CD4-positive, CD25-positive, alpha-beta regulatory T cell (primary cell): Measurements from ENCODE around the gene SELE. TPM values are rescaled to one million over a fixed set of nuclear protein-coding genes. Genes with fewer than 3 reads are reported as not detected.
A peak's percentile ranks its signal among the peaks of the same experiment; 100 is the strongest.

Experiments used
- ATAC-seq, 2 donors: fragments of 150-1000 bp; cut with Tn5 transposase; one replicate each; pipeline ENCODE4 v1.10.0; 2021; ENCODE audit warnings: low read depth in 2 of 2, moderate number of reproducible peaks in 2 of 2, moderate library complexity in 1 of 2
- DNase-seq, 3 donors: peaks; one replicate each; pipeline versions ENCODE4 v3.0.0 to v3.0.0-alpha.2; 2012 to 2022; ENCODE audit warnings: mixed read lengths in 1 of 3
- H3K27ac ChIP-seq: one replicate; pipeline ENCODE4 v1.7.0; 2013; ENCODE audit warnings: mild to moderate bottlenecking, low read length; ENCODE audit not compliant: insufficient read depth, poor library complexity, severe bottlenecking
- H3K27me3 ChIP-seq: one replicate; pipeline ENCODE4 v1.7.0; 2013; ENCODE audit warnings: low read length; ENCODE audit not compliant: control insufficient read depth, insufficient read depth
- H3K36me3 ChIP-seq: one replicate; pipeline ENCODE4 v1.7.0; 2013; ENCODE audit warnings: mild to moderate bottlenecking, low read length, moderate library complexity; ENCODE audit not compliant: control insufficient read depth, insufficient read depth
- H3K4me1 ChIP-seq: 2 replicates; pipeline ENCODE4 v1.7.0; 2013; ENCODE audit warnings: mild to moderate bottlenecking, low read length; ENCODE audit not compliant: insufficient read depth, control insufficient read depth, poor library complexity, severe bottlenecking
- H3K4me3 ChIP-seq: one replicate; pipeline ENCODE4 v1.7.0; 2013; ENCODE audit warnings: low read depth, mild to moderate bottlenecking, low read length, moderate library complexity
- H3K9me3 ChIP-seq, 2 experiments: 1 replicate in 1 of 2; 2 replicates in 1 of 2; pipeline ENCODE4 v1.7.0; 2013; ENCODE audit warnings: low read length in 2 of 2, mild to moderate bottlenecking in 1 of 2, moderate library complexity in 1 of 2; ENCODE audit not compliant: control insufficient read depth in 2 of 2
- H3K27ac Mint-ChIP-seq, 3 donors: one replicate each; pipeline ENCODE4 v1.8.0; 2020 to 2022; ENCODE audit warnings: mild to moderate bottlenecking in 3 of 3, mixed read lengths in 3 of 3, moderate library complexity in 2 of 3
- H3K27me3 Mint-ChIP-seq: one replicate; pipeline ENCODE4 v1.8.0; 2022; ENCODE audit warnings: mild to moderate bottlenecking, mixed read lengths
- H3K36me3 Mint-ChIP-seq: one replicate; pipeline ENCODE4 v1.8.0; 2020; ENCODE audit warnings: mixed read lengths
- H3K4me1 Mint-ChIP-seq, 4 donors: one replicate each; pipeline ENCODE4 v1.8.0; 2020 to 2022; ENCODE audit warnings: mixed read lengths in 4 of 4, mild to moderate bottlenecking in 1 of 4
- H3K4me3 Mint-ChIP-seq, 4 donors: one replicate each; pipeline ENCODE4 v1.8.0; 2020 to 2022; ENCODE audit warnings: mild to moderate bottlenecking in 4 of 4, mixed read lengths in 4 of 4, moderate library complexity in 3 of 4
- H3K9me3 Mint-ChIP-seq, 7 donors: one replicate each; pipeline ENCODE4 v1.8.0; 2020 to 2022; ENCODE audit warnings: mixed read lengths in 7 of 7, mild to moderate bottlenecking in 3 of 7, moderate library complexity in 2 of 7
- polyA plus RNA-seq, 4 donors: library from polyadenylated mRNA; unstranded; fragments of 300-500 nt; fragmentation: Illumina TruSeq; gene quantifications; one replicate each; pipeline ENCODE4 v1.2.3, GENCODE V29; 2021
- total RNA-seq: library from RNA; stranded (reverse); gene quantifications from one replicate; pipeline ENCODE4 v1.2.3, GENCODE V29; 2022

The SELE gene
- total and polyA plus RNA-seq, 5 donors from 2014 or later: 0.06 to 0.09 TPM; not detected in 3

GRCh38 chr1:169681140-169681539 lies 52.7 kb downstream of the SELE start:
- Histone ChIP-seq H3K4me3 (peak overlapping the region; percentile 84), H3K36me3 (peaks cover 3% of the 10 kb centered on the region), H3K9me3 (no peaks in the 10 kb centered on the region), H3K27me3 (no peaks in the 10 kb centered on the region), H3K27ac (peak overlapping the region; percentile 88), H3K4me1 (peaks cover 75% of the 10 kb centered on the region)
- Mint-ChIP-seq H3K36me3 (peaks cover 8% of the 10 kb centered on the region), H3K4me3 (peak overlapping the region in 2 of 4 donors; percentile 91 to 94), H3K9me3 (no peaks in the 10 kb centered on the region), H3K27me3 (no peaks in the 10 kb centered on the region), H3K4me1 (peaks cover 24 to 56% (median 43%) of the 10 kb centered on the region in 4 donors), H3K27ac (peak overlapping the region in 2 of 3 donors; percentile 97 to 100)
- peak; percentile 19 to 33 for ATAC-seq
- DNase-seq: no peak

DNA sequence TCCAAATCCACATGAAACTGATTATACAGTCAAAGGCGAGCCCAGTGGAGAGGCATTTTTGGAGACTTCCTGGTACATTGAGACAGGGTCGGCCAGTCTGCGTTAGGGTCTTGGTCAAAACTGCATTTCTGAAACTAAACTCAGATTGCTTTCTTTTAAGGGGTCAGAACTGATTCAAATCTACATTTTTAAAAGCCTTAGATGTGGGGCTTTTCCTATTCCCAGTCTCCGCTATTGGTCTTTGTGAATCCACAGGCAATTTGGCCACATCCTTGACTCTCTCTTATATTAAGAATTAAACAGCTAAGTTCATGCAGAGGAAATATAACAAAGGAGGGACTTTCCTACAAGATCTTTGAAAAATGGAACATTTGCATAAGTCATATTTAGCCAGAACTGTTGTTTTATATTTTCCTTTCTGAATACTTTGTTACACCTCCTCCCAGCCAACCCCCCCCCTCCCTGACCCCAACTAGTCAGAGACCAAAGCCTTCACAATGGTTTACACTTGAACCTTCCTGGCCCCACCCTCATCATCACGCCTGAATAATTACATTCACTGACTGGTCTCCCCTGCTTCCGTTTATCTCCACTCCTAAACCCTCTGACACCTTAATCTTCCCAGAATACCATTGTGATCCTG lies 53.4 kb downstream of the SELE start:
- Histone ChIP-seq H3K9me3 (no peaks in the 10 kb centered on the region), H3K27ac (peak overlapping the region; percentile 88), H3K4me1 (peaks cover 79% of the 10 kb centered on the region), H3K36me3 (peaks cover under 1% of the 10 kb centered on the region), H3K4me3 (peak overlapping the region; percentile 84), H3K27me3 (no peaks in the 10 kb centered on the region)
- H3K4me1 Mint-ChIP-seq: peaks cover 25 to 62% (median 50%) of the 10 kb centered on the region in 4 donors
- H3K36me3 Mint-ChIP-seq: peaks cover 8% of the 10 kb centered on the region
- H3K4me3 Mint-ChIP-seq: peak overlapping the region in 2 of 4 donors; percentile 91 to 94
- ATAC-seq: peak; percentile 55 to 65
- peak overlapping the region in 2 of 3 donors; percentile 97 to 100 for H3K27ac Mint-ChIP-seq
- H3K9me3 Mint-ChIP-seq: no peaks in the 10 kb centered on the region
- no peaks in the 10 kb centered on the region for H3K27me3 Mint-ChIP-seq
- peak in 1 of 3 donors; percentile 79 for DNase-seq

GRCh38 chr1:169679692-169680091 lies 54.2 kb downstream of the SELE start:
- no peaks in the 10 kb centered on the region for H3K27me3 Mint-ChIP-seq
- no peak for DNase-seq
- Histone ChIP-seq H3K27ac (peak overlapping the region; percentile 88), H3K4me3 (peak overlapping the region; percentile 84), H3K4me1 (peaks cover 77% of the 10 kb centered on the region), H3K27me3 (no peaks in the 10 kb centered on the region), H3K36me3 (no peaks in the 10 kb centered on the region), H3K9me3 (no peaks in the 10 kb centered on the region)
- peaks cover 8% of the 10 kb centered on the region for H3K36me3 Mint-ChIP-seq
- H3K9me3 Mint-ChIP-seq: no peaks in the 10 kb centered on the region
- peaks cover 28 to 69% (median 53%) of the 10 kb centered on the region in 4 donors for H3K4me1 Mint-ChIP-seq
- peak overlapping the region in 2 of 4 donors; percentile 91 to 94 for H3K4me3 Mint-ChIP-seq
- ATAC-seq: no peak
- peak overlapping the region in 2 of 3 donors; percentile 97 to 100 for H3K27ac Mint-ChIP-seq

DNA sequence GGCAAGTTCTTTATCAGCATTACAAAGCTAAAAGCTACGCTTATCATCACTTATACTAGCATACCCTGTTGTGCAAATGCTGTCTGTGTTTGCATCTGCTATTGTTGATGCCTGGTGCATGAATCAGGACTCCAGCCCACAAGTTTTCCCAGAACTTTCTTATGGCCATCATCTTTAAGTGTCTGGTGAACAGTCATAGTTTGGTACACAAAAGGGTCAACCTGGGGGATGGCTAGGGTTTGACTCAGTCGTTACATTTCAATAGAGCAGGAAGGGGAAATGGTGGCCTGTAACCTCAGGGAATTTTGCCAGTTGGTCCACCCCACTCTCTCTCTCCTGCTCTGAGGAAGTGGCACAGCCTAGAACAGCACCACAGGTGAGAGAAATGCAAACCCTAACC lies 57.9 kb downstream of the SELE start:
- Mint-ChIP-seq H3K27me3 (no peaks in the 10 kb centered on the region), H3K27ac (peak overlapping the region; percentile 24 to 96 (median 64)), H3K36me3 (peaks cover 8% of the 10 kb centered on the region), H3K9me3 (peaks cover 0 to 9% (median 2%) of the 10 kb centered on the region in 7 donors), H3K4me1 (peaks cover 30 to 72% (median 60%) of the 10 kb centered on the region in 4 donors), H3K4me3 (peak overlapping the region in 3 of 4 donors; percentile 30 to 63 (median 46))
- no peaks in the 10 kb centered on the region for H3K27me3 ChIP-seq
- ATAC-seq (no peak), DNase-seq (no peak)
- H3K27ac ChIP-seq: peak overlapping the region; percentile 48
- H3K4me3 ChIP-seq: peak overlapping the region; percentile 47
- no peaks in the 10 kb centered on the region for H3K36me3 ChIP-seq
- H3K9me3 ChIP-seq: peaks cover 2 to 8% of the 10 kb centered on the region in 2 experiments
- peaks cover 59% of the 10 kb centered on the region for H3K4me1 ChIP-seq

Other genes with a start within 250 kb of the SELE start
- gene SLC19A2, start 248.1 kb downstream of the SELE start, total RNA-seq: 4.3 TPM
- 1 to 10 TPM in 1 of 4 donors, under 1 TPM in 3; 0.48 to 1.2 (median 0.72) TPM for gene SLC19A2, start 248.1 kb downstream of the SELE start, polyA plus RNA-seq
- 80.6 TPM for gene F5, start 147.6 kb downstream of the SELE start, total RNA-seq
- 10 to 100 TPM; 10.1 to 29.4 (median 17.5) TPM for gene F5, start 147.6 kb downstream of the SELE start, polyA plus RNA-seq
- 12.1 TPM for gene SELP, start 104.0 kb downstream of the SELE start, total RNA-seq
- 10 to 100 TPM; 15.2 to 25.2 (median 22.5) TPM for gene SELP, start 104.0 kb downstream of the SELE start, polyA plus RNA-seq
- 370 TPM for gene SELL, start 22.5 kb downstream of the SELE start, total RNA-seq
- 1,000 to 10,000 TPM; 1,894 to 2,165 (median 2,020) TPM for gene SELL, start 22.5 kb downstream of the SELE start, polyA plus RNA-seq
- gene METTL18, start 60.8 kb upstream of the SELE start, total RNA-seq: 5.6 TPM
- gene METTL18, start 60.8 kb upstream of the SELE start, polyA plus RNA-seq: 10 to 100 TPM; 18.6 to 45.4 (median 32.9) TPM
- gene SCYL3, start 159.8 kb upstream of the SELE start, total RNA-seq: 14.0 TPM
- gene SCYL3, start 159.8 kb upstream of the SELE start, polyA plus RNA-seq: 10 to 100 TPM; 14.4 to 18.9 (median 15.1) TPM